ENCODE data around the gene SYCP2. TPM values are rescaled to one million over a fixed set of nuclear protein-coding genes. Genes with fewer than 3 reads are reported as not detected.
"Not testable (repeated sequence)": the region's sequence is repeated elsewhere in the genome, so short reads cannot be mapped to it uniquely, and the experiment has no call there.

The SYCP2 gene
- total RNA-seq, 1 donor from 2014 or later, result 5.3 TPM

GRCh38 chr20:59858425-59858824 is 75.0 kb downstream of the SYCP2 start:
- intact Hi-C loops (cut with micrococcal nuclease), result no loop called here
- peaks cover 5% of the 10 kb centered on the region for H3K9me3 Mint-ChIP-seq
- no peaks in the 10 kb centered on the region for H3K36me3 Mint-ChIP-seq (ENCODE audit: low read depth)
- no peak overlapping the region for H3K4me3 Mint-ChIP-seq
- no peaks in the 10 kb centered on the region for H3K4me1 Mint-ChIP-seq
- no peak overlapping the region for H3K27ac Mint-ChIP-seq
- no peak for DNase-seq
- H3K27me3 Mint-ChIP-seq, result peaks cover 2% of the 10 kb centered on the region

GRCh38 chr20:59857966-59858365 is 75.5 kb downstream of the SYCP2 start:
- peaks cover 5% of the 10 kb centered on the region for H3K9me3 Mint-ChIP-seq
- no peaks in the 10 kb centered on the region for H3K36me3 Mint-ChIP-seq (ENCODE audit: low read depth)
- no peaks in the 10 kb centered on the region for H3K4me1 Mint-ChIP-seq
- DNase-seq, result no peak
- H3K4me3 Mint-ChIP-seq, result no peak overlapping the region
- intact Hi-C loops (cut with micrococcal nuclease), result no loop called here
- no peak overlapping the region for H3K27ac Mint-ChIP-seq
- H3K27me3 Mint-ChIP-seq, result peaks cover 2% of the 10 kb centered on the region

- H3K36me3 Mint-ChIP-seq (ENCODE audit: low read depth); DNase-seq; H3K27me3 Mint-ChIP-seq; H3K4me3 Mint-ChIP-seq; H3K9me3 Mint-ChIP-seq; H3K4me1 Mint-ChIP-seq; intact Hi-C loops (cut with micrococcal nuclease); H3K27ac Mint-ChIP-seq: not testable (repeated sequence)
These were observed 76.5 kb downstream of the SYCP2 start for GRCh38 chr20:59856941-59857340.

GRCh38 chr20:59856526-59856925 is 76.9 kb downstream of the SYCP2 start:
- H3K27ac Mint-ChIP-seq; H3K4me3 Mint-ChIP-seq; H3K27me3 Mint-ChIP-seq; H3K9me3 Mint-ChIP-seq; H3K36me3 Mint-ChIP-seq (ENCODE audit: low read depth); intact Hi-C loops (cut with micrococcal nuclease); DNase-seq; H3K4me1 Mint-ChIP-seq: not testable (repeated sequence)

- H3K4me3 Mint-ChIP-seq, result no peak overlapping the region
- no peak overlapping the region for H3K27ac Mint-ChIP-seq
- no peaks in the 10 kb centered on the region for H3K36me3 Mint-ChIP-seq (ENCODE audit: low read depth)
- no peak for DNase-seq
- no peaks in the 10 kb centered on the region for H3K4me1 Mint-ChIP-seq
- no peaks in the 10 kb centered on the region for H3K27me3 Mint-ChIP-seq
- intact Hi-C loops (cut with micrococcal nuclease), result no loop called here
- H3K9me3 Mint-ChIP-seq, result no peaks in the 10 kb centered on the region
These were observed 83.3 kb downstream of the SYCP2 start for GRCh38 chr20:59850018-59850641.

GRCh38 chr20:59848182-59848581 is 85.3 kb downstream of the SYCP2 start:
- Mint-ChIP-seq H3K4me3 (no peak overlapping the region), H3K4me1 (no peaks in the 10 kb centered on the region), H3K27ac (no peak overlapping the region), H3K27me3 (no peaks in the 10 kb centered on the region), H3K36me3 (ENCODE audit: low read depth) (no peaks in the 10 kb centered on the region), H3K9me3 (no peaks in the 10 kb centered on the region)
- DNase-seq, result peak; percentile 26
- intact Hi-C loops (cut with micrococcal nuclease), result no loop called here

- H3K4me1 Mint-ChIP-seq, result no peaks in the 10 kb centered on the region
- H3K27me3 Mint-ChIP-seq, result peaks cover 6% of the 10 kb centered on the region
- intact Hi-C loops (cut with micrococcal nuclease), result no loop called here
- H3K9me3 Mint-ChIP-seq, result no peaks in the 10 kb centered on the region
- H3K27ac Mint-ChIP-seq, result no peak overlapping the region
- H3K36me3 Mint-ChIP-seq (ENCODE audit: low read depth), result no peaks in the 10 kb centered on the region
- no peak overlapping the region for H3K4me3 Mint-ChIP-seq
- DNase-seq, result no peak
These were observed 88.0 kb downstream of the SYCP2 start for GRCh38 chr20:59845472-59845871.

- no peaks in the 10 kb centered on the region for H3K36me3 Mint-ChIP-seq (ENCODE audit: low read depth)
- intact Hi-C loops (cut with micrococcal nuclease), result no loop called here
- H3K27ac Mint-ChIP-seq, result no peak overlapping the region
- H3K27me3 Mint-ChIP-seq, result peaks cover 24% of the 10 kb centered on the region
- no peak for DNase-seq
- no peaks in the 10 kb centered on the region for H3K4me1 Mint-ChIP-seq
- H3K4me3 Mint-ChIP-seq, result no peak overlapping the region
- no peaks in the 10 kb centered on the region for H3K9me3 Mint-ChIP-seq
These were observed 94.0 kb downstream of the SYCP2 start for GRCh38 chr20:59839400-59839799.

GRCh38 chr20:59837623-59838394 is 95.6 kb downstream of the SYCP2 start:
- Mint-ChIP-seq H3K27ac (no peak overlapping the region), H3K9me3 (no peaks in the 10 kb centered on the region), H3K4me1 (no peaks in the 10 kb centered on the region), H3K4me3 (no peak overlapping the region), H3K27me3 (peaks cover 20% of the 10 kb centered on the region), H3K36me3 (ENCODE audit: low read depth) (no peaks in the 10 kb centered on the region)
- no peak for DNase-seq
- intact Hi-C loops (cut with micrococcal nuclease), result no loop called here

- H3K27ac Mint-ChIP-seq, result no peak overlapping the region
- no peaks in the 10 kb centered on the region for H3K9me3 Mint-ChIP-seq
- no peaks in the 10 kb centered on the region for H3K4me1 Mint-ChIP-seq
- H3K36me3 Mint-ChIP-seq (ENCODE audit: low read depth), result no peaks in the 10 kb centered on the region
- intact Hi-C loops (cut with micrococcal nuclease), result no loop called here
- H3K27me3 Mint-ChIP-seq, result peaks cover 18% of the 10 kb centered on the region
- H3K4me3 Mint-ChIP-seq, result no peak overlapping the region
- no peak for DNase-seq
These were observed 96.7 kb downstream of the SYCP2 start for GRCh38 chr20:59836767-59837166.

GRCh38 chr20:59835448-59836395 is 97.7 kb downstream of the SYCP2 start:
- no peaks in the 10 kb centered on the region for H3K36me3 Mint-ChIP-seq (ENCODE audit: low read depth)
- intact Hi-C loops (cut with micrococcal nuclease), result no loop called here
- no peak overlapping the region for H3K27ac Mint-ChIP-seq
- peaks cover 18% of the 10 kb centered on the region for H3K27me3 Mint-ChIP-seq
- no peak for DNase-seq
- H3K4me3 Mint-ChIP-seq, result no peak overlapping the region
- H3K9me3 Mint-ChIP-seq, result no peaks in the 10 kb centered on the region
- H3K4me1 Mint-ChIP-seq, result no peaks in the 10 kb centered on the region

GRCh38 chr20:59835057-59835447 is 98.4 kb downstream of the SYCP2 start:
- Mint-ChIP-seq H3K4me1 (no peaks in the 10 kb centered on the region), H3K36me3 (ENCODE audit: low read depth) (no peaks in the 10 kb centered on the region), H3K9me3 (no peaks in the 10 kb centered on the region), H3K27me3 (peaks cover 16% of the 10 kb centered on the region), H3K27ac (no peak overlapping the region), H3K4me3 (no peak overlapping the region)
- DNase-seq, result no peak
- intact Hi-C loops (cut with micrococcal nuclease), result no loop called here

GRCh38 chr20:59832406-59833363 is 100.8 kb downstream of the SYCP2 start:
- H3K27ac Mint-ChIP-seq, result no peak overlapping the region
- peaks cover 10% of the 10 kb centered on the region for H3K27me3 Mint-ChIP-seq
- no peaks in the 10 kb centered on the region for H3K9me3 Mint-ChIP-seq
- intact Hi-C loops (cut with micrococcal nuclease), result no loop called here
- no peak for DNase-seq
- no peaks in the 10 kb centered on the region for H3K36me3 Mint-ChIP-seq (ENCODE audit: low read depth)
- no peaks in the 10 kb centered on the region for H3K4me1 Mint-ChIP-seq
- no peak overlapping the region for H3K4me3 Mint-ChIP-seq
